Left cardiac atrium (tissue), 4 donors: ENCODE measurements around the gene TDRKH. TPM values are rescaled to one million over a fixed set of nuclear protein-coding genes. Genes with fewer than 3 reads are reported as not detected.

ENCODE experiments used
- ATAC-seq, 2 donors: fragments of 200-7000 bp; cut with Tn5 transposase; one replicate each; pipeline ENCODE4 v1.9.1; 2020; ENCODE audit warnings: mild to moderate bottlenecking in 2 of 2, moderate library complexity in 2 of 2
- DNase-seq: peaks from one replicate; pipeline ENCODE4 v3.0.0-alpha.2; 2020
- intact Hi-C, 2 donors: fragments of 100-400 bp; cut with DNase I; formaldehyde crosslinking; loops; one replicate each; pipeline versions ENCODE4 v1.14.1 to v1.15.1; 2022 to 2023
- long read RNA-seq: library from polyadenylated mRNA; unstranded; transcript quantifications from one replicate; pipeline ENCODE4 v2.0.0, GENCODE V29; 2021
- total RNA-seq, 2 donors: library from RNA; stranded (reverse); fragmentation: NEBNext Ultra II Directional; extraction: Animal tissue kit (Norgen Biotek cat#: 25700); gene quantifications; one replicate each; pipeline ENCODE4 v1.2.1, GENCODE V29; 2021
- donor health status: DM: no; HTN: yes; CAD: no.
- donor health status: DM: no; HTN: yes; CAD: no; lungs with severe emphysema.
- donor health status: DM: yes; HTN: yes; CAD: no.
- donor health status: Dilated cardiomyopathy.

Gene TDRKH
- total RNA-seq: 1 to 10 TPM; 4.4 to 6.7 TPM
- long read RNA-seq, transcript TDRKH-203 (13 exons, 2,824 nt): major isoform, 6 of 15 reads
- long read RNA-seq, partial matches to known transcripts: 2 of 15 reads
- long read RNA-seq, other reads (novel, unspliced or antisense): 4 of 15 reads

- intact Hi-C loops: no loop called here
- DNase-seq: peak; percentile 99
- peak; percentile 99 to 100 for ATAC-seq
Observed at GRCh38 chr1:151790071-151790939, at the start of gene TDRKH. Gene TDRKH (minus strand): TSS chr1:151790500. CDS start chr1:151783022, 7,478 bp downstream.

- intact Hi-C loops: loop anchor here in 1 of 2 donors (5.0 to 10.0 kb wide), 2 partner anchors 247 to 395 kb away; no protein-coding TSS in a partner anchor
- ATAC-seq (peak; percentile 48 to 81), DNase-seq (peak; percentile 56)
Observed at GRCh38 chr1:151839457-151840403, 49.4 kb upstream of the TDRKH start, which contains the start of gene C2CD4D. Gene C2CD4D (minus strand): TSS chr1:151839820. CDS start chr1:151838989, 831 bp downstream.

GRCh38 chr1:151839082-151839412 lies 48.7 kb upstream of the TDRKH start:
- intact Hi-C loops: loop anchor here in 1 of 2 donors (5.0 to 10.0 kb wide), 2 partner anchors 247 to 394 kb away; no protein-coding TSS in a partner anchor
- DNase-seq (no peak), ATAC-seq (peak; percentile 5 to 6)

GRCh38 chr1:151838222-151839081 lies 48.2 kb upstream of the TDRKH start:
- ATAC-seq (peak; percentile 42 to 54), DNase-seq (peak; percentile 27)
- intact Hi-C loops: loop anchor here in 1 of 2 donors (5.0 to 10.0 kb wide), 2 partner anchors 246 to 394 kb away; no protein-coding TSS in a partner anchor

- ATAC-seq: no peak
- DNase-seq: no peak
- intact Hi-C loops: loop anchor here in 1 of 2 donors (5.0 to 10.0 kb wide), 2 partner anchors 246 to 393 kb away; no protein-coding TSS in a partner anchor
Observed at GRCh38 chr1:151837884-151838221, 47.6 kb upstream of the TDRKH start.

GRCh38 chr1:151837197-151837596 lies 46.9 kb upstream of the TDRKH start:
- no peak for ATAC-seq
- intact Hi-C loops: loop anchor here in 1 of 2 donors (5.0 to 10.0 kb wide), 2 partner anchors 245 to 392 kb away; no protein-coding TSS in a partner anchor
- peak; percentile 3 for DNase-seq

- intact Hi-C loops: loop anchor here in 1 of 2 donors (5.0 to 10.0 kb wide), 2 partner anchors 243 to 391 kb away; no protein-coding TSS in a partner anchor
- DNase-seq: no peak
- ATAC-seq: no peak
Observed at GRCh38 chr1:151835596-151835995, 45.3 kb upstream of the TDRKH start.

GRCh38 chr1:151834239-151834638 lies 43.9 kb upstream of the TDRKH start:
- ATAC-seq (no peak), DNase-seq (no peak)
- intact Hi-C loops: loop anchor here in 1 of 2 donors (10.0 kb wide), 1 partner anchor 389 kb away; no protein-coding TSS in a partner anchor

- intact Hi-C loops: loop anchor here in 1 of 2 donors (10.0 kb wide), 1 partner anchor 389 kb away; no protein-coding TSS in a partner anchor
- no peak for DNase-seq
- ATAC-seq: no peak
Observed at GRCh38 chr1:151833172-151833900, 43.0 kb upstream of the TDRKH start.

- ATAC-seq: peak; percentile 80 to 81
- peak; percentile 80 for DNase-seq
- intact Hi-C loops: loop anchor here in 1 of 2 donors (10.0 kb wide), 1 partner anchor 388 kb away; no protein-coding TSS in a partner anchor
Observed at GRCh38 chr1:151832318-151832980, 42.1 kb upstream of the TDRKH start.

- peak; percentile 70 to 80 for ATAC-seq
Observed at GRCh38 chr1:151831605-151832004, 41.3 kb upstream of the TDRKH start, which contains the start of gene RORC. Gene RORC (minus strand): TSS chr1:151831802. CDS start chr1:151831764, 38 bp downstream.

GRCh38 chr1:151831256-151831591 lies 40.9 kb upstream of the TDRKH start:
- intact Hi-C loops: loop anchor here in 1 of 2 donors (10.0 kb wide), 1 partner anchor 386 kb away; no protein-coding TSS in a partner anchor
- no peak for DNase-seq

More at GRCh38 chr1:151831605-151832004, 41.3 kb upstream of the TDRKH start, which contains the start of gene RORC:
- DNase-seq: no peak
- intact Hi-C loops: loop anchor here in 1 of 2 donors (10.0 kb wide), 1 partner anchor 387 kb away; no protein-coding TSS in a partner anchor

GRCh38 chr1:151830055-151830454 lies 39.8 kb upstream of the TDRKH start:
- intact Hi-C loops: loop anchor here in 1 of 2 donors (10.0 kb wide), 1 partner anchor 385 kb away; no protein-coding TSS in a partner anchor
- DNase-seq: no peak
- no peak for ATAC-seq

More at GRCh38 chr1:151831256-151831591, 40.9 kb upstream of the TDRKH start:
- ATAC-seq: no peak

- DNase-seq: no peak
- intact Hi-C loops: loop anchor here in 1 of 2 donors (10.0 kb wide), 1 partner anchor 385 kb away; no protein-coding TSS in a partner anchor
- ATAC-seq: no peak
Observed at GRCh38 chr1:151829352-151830046, 39.2 kb upstream of the TDRKH start.

GRCh38 chr1:151828921-151829320 lies 38.6 kb upstream of the TDRKH start:
- peak in 1 of 2 donors; percentile 59 for ATAC-seq
- intact Hi-C loops: no loop called here
- DNase-seq: peak; percentile 62
